Endothelial cell (in vitro differentiated cells): Measurements from ENCODE around the gene PIP5K1B. TPM values are rescaled to one million over a fixed set of nuclear protein-coding genes. Genes with fewer than 3 reads are reported as not detected.

Experiments
- DNase-seq: peaks from one replicate; pipeline ENCODE4 v3.0.0; 2021; ENCODE audit warnings: low spot score
- H3K27ac Mint-ChIP-seq: one replicate; pipeline ENCODE4 v1.8.0; 2021; ENCODE audit warnings: mixed read lengths, inconsistent platforms; ENCODE audit not compliant: unreplicated experiment
- H3K27me3 Mint-ChIP-seq: one replicate; pipeline ENCODE4 v1.8.0; 2021; ENCODE audit warnings: mild to moderate bottlenecking, moderate library complexity, mixed read lengths, inconsistent platforms; ENCODE audit not compliant: unreplicated experiment
- H3K36me3 Mint-ChIP-seq: one replicate; pipeline ENCODE4 v1.8.0; 2021; ENCODE audit warnings: mild to moderate bottlenecking, low read depth, mixed read lengths, inconsistent platforms; ENCODE audit not compliant: unreplicated experiment
- H3K4me1 Mint-ChIP-seq: one replicate; pipeline ENCODE4 v1.8.0; 2021; ENCODE audit warnings: mild to moderate bottlenecking, mixed read lengths, inconsistent platforms; ENCODE audit not compliant: unreplicated experiment
- H3K4me3 Mint-ChIP-seq: one replicate; pipeline ENCODE4 v1.8.0; 2021; ENCODE audit warnings: mild to moderate bottlenecking, mixed read lengths, inconsistent platforms; ENCODE audit not compliant: unreplicated experiment
- H3K9me3 Mint-ChIP-seq: one replicate; pipeline ENCODE4 v1.8.0; 2021; ENCODE audit warnings: mixed read lengths, inconsistent platforms; ENCODE audit not compliant: unreplicated experiment
- total RNA-seq: library from RNA; stranded (reverse); fragmentation: NEBNext Ultra II Directional; extraction: Animal tissue kit (Norgen Biotek cat#: 25700); gene quantifications from one replicate; pipeline ENCODE4 v1.2.1, GENCODE V29; 2021; ENCODE audit not compliant: unreplicated experiment
- TF ChIP-seq, protein P1 (sequence below): fragments of 200-600 bp; sonication (generic); IDR thresholded peaks from one replicate; pipeline ENCODE4 v1.5.0; 2021; ENCODE audit warnings: antibody characterized with exemption; ENCODE audit not compliant: unreplicated experiment

The PIP5K1B gene
- total RNA-seq, 1 donor from 2014 or later = 1.8 TPM

DNA sequence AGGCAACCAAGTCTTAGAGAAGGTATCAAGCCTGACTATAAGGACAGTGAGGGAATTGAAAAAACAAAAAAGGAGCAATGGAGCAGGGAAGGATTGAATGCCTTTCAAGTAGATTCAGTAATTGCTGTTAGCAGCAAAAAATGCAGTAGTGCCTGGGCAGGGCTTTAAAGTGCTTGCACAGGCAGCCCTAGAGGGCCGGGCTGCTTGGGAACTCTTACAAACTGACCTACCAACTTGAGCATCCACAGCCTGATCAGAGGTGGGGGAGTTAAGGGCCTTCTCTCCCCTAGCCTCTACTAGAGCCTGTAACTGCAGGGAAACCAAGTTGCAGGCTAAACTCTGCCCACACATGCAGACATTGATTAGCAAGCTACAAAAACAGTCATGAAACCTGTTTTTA, 349.9 kb downstream of the PIP5K1B start:
- TF ChIP-seq, protein P1, sequence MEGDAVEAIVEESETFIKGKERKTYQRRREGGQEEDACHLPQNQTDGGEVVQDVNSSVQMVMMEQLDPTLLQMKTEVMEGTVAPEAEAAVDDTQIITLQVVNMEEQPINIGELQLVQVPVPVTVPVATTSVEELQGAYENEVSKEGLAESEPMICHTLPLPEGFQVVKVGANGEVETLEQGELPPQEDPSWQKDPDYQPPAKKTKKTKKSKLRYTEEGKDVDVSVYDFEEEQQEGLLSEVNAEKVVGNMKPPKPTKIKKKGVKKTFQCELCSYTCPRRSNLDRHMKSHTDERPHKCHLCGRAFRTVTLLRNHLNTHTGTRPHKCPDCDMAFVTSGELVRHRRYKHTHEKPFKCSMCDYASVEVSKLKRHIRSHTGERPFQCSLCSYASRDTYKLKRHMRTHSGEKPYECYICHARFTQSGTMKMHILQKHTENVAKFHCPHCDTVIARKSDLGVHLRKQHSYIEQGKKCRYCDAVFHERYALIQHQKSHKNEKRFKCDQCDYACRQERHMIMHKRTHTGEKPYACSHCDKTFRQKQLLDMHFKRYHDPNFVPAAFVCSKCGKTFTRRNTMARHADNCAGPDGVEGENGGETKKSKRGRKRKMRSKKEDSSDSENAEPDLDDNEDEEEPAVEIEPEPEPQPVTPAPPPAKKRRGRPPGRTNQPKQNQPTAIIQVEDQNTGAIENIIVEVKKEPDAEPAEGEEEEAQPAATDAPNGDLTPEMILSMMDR = no peak
- H3K4me1 Mint-ChIP-seq = no peaks in the 10 kb centered on the region
- no peak overlapping the region for H3K4me3 Mint-ChIP-seq
- DNase-seq = no peak
- H3K9me3 Mint-ChIP-seq = no peaks in the 10 kb centered on the region
- H3K27ac Mint-ChIP-seq = no peak overlapping the region
- peaks cover 6% of the 10 kb centered on the region for H3K36me3 Mint-ChIP-seq
- peaks cover 2% of the 10 kb centered on the region for H3K27me3 Mint-ChIP-seq

DNA sequence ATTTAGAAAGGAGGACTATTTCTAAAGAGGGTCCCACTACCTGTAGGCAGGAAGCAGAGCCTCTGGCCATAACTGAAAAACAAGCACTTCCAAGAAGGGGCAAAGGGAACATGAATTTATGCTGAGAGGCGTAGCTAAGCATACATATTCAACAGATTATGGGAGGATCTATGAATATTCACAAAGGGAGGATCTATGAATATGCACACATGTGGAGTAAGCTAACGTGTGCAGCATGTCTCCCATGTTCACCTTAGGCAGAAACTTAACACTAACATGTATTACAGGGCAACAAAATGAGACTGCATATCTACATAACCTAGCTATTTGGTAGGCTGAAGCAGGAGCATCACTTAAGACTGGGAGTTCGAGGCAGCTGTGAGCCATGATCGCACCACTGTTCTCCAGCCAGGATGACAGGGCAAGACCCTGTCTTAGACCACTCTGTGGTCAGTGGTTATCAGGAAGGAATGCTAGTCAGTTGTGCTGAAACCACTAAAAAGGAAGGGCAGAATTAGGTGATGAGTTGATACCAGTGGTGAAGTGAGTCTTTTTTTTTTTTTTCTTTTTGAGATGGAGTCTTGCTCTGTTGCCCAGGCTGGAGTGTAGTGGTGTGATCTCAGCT, 351.3 kb downstream of the PIP5K1B start:
- no peak for DNase-seq
- Mint-ChIP-seq H3K9me3 (no peaks in the 10 kb centered on the region), H3K36me3 (peaks cover 6% of the 10 kb centered on the region), H3K27me3 (peaks cover 2% of the 10 kb centered on the region), H3K4me3 (no peak overlapping the region), H3K4me1 (peaks cover 2% of the 10 kb centered on the region), H3K27ac (no peak overlapping the region)
- TF ChIP-seq, protein P1 = no peak

DNA sequence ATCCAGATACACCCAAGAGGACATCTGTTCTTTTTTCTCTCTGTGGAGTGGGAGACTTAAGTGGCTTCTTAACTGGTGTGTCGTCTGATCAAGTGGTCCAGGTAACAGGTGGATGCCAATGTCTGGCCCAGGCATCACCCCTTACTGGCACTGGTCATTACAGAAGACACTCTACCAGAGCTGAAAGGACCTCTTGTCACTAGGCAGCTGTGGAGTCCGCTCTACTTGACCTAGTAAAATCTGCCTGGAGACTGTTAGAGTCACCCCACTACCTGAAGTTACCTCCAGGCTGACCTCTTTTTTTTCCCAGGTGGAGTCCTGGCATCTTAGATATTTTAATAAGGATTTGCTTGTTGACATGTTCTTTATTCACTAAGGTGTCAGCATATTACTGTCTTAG, 353.1 kb downstream of the PIP5K1B start:
- H3K4me3 Mint-ChIP-seq = no peak overlapping the region
- peaks cover 2% of the 10 kb centered on the region for H3K27me3 Mint-ChIP-seq
- no peak for DNase-seq
- H3K9me3 Mint-ChIP-seq = no peaks in the 10 kb centered on the region
- peaks cover 2% of the 10 kb centered on the region for H3K4me1 Mint-ChIP-seq
- TF ChIP-seq, protein P1 = no peak
- peaks cover 5% of the 10 kb centered on the region for H3K36me3 Mint-ChIP-seq
- no peak overlapping the region for H3K27ac Mint-ChIP-seq

Other genes with a start within 250 kb of the PIP5K1B start
- gene TMEM252, start 164.4 kb upstream of the PIP5K1B start, total RNA-seq = not detected